ENCODE data around the gene MYL3.

MYL3 gene

GRCh38 chr3:46899151-46900006, 36.1 kb upstream of the MYL3 start:
- DNase-seq: no peak

GRCh38 chr3:46898321-46899150, 35.3 kb upstream of the MYL3 start:
- DNase-seq: no peak

GRCh38 chr3:46897829-46898320, 34.6 kb upstream of the MYL3 start:
- no peak for DNase-seq

DNA sequence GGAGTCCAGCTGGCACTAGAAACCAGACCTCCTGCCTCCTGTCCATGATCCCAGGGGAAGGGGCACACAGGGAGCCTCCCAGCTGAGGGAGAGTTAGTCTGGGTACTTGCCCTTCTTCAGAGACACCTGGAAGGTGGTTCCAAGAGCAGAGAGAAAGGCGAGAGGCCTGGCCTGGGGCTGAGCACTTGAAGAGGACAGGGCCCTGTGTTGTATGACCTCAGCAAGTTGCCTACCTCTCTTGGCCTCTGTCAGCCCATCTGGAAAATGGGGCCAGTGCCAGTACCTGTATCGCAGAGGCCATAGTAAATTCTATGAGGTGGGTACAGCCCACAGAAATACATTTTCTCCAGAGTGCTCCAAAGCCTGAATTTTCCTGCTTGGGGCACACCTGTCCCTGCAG, 33.8 kb upstream of the MYL3 start:
- DNase-seq: no peak

DNA sequence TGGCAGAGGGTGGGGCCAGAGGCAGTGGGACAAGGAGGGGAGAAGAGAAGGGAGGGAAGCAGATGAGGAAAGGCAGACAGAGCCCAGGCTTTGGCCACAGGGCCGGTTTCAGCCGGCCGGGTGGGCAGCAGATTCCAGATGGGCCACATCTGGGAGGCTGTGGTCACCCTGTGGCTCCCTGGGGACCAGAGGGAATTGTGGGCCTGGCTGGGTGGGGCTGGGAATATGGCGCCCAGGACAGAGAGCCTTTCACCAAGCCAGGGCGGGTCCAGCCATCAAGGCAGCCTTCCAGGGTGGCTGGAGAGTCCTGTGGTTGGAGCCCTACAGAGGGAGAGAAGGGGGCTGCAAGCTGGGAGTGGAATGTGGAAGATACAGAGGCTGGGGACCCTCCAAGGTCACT, 33.1 kb upstream of the MYL3 start:
- DNase-seq: no peak

- no peak for DNase-seq
These were observed 32.5 kb upstream of the MYL3 start for GRCh38 chr3:46895761-46896160.

DNA sequence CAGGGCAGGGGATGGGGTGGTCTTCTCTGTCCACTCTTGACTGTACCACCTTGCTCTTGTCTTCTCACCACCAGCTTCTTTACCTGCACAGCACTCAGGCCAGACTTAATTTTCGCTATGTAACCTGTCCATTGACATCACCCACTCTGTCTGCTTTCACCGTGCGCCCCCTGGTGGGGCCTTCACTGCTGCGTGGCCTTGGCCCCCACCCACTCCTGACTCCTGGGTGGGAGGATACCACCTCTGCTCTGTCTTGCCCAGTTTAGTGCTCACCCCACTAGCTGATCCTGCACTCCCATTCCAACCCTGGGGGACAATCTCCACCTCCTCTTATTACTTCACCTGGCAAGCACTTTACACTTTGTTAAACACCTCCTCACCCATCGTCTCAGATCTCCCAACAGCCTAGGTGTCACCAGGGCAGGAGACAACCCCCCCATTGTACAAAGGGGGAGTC, 32.0 kb upstream of the MYL3 start:
- DNase-seq: peak; percentile 67

- DNase-seq: no peak
These were observed 31.0 kb upstream of the MYL3 start for GRCh38 chr3:46894256-46894655.

- no peak for DNase-seq
These were observed 30.5 kb upstream of the MYL3 start for GRCh38 chr3:46893763-46894162.

DNA sequence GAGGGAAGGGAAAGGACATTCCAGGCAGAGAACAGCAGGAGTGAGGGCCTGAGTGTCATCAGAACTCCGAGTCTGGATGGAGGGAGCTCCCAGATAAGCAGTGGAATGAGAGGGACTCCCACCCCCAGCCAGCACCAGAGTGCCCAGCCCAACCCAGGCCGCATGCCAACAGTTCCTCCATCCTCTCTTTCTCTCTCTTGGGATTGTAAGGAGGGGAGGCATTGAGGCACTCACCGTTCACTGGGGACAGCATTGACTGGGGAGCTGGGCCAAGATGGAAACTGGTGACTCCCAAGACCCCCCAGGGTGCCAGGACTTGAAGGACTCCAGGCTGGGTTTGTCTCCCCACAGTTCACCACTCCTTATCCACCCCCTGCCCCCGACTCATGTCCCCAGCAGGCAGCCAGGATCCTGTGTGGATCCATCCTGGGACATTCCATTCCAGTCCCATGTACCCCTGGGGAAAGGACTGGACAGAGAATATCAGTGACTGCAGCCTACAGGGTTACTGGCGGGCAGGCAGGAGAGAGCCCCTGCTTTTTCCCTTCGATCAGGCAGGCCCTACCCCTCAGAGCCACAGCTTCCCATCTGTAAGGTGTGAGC, 30.0 kb upstream of the MYL3 start:
- DNase-seq: no peak

DNA sequence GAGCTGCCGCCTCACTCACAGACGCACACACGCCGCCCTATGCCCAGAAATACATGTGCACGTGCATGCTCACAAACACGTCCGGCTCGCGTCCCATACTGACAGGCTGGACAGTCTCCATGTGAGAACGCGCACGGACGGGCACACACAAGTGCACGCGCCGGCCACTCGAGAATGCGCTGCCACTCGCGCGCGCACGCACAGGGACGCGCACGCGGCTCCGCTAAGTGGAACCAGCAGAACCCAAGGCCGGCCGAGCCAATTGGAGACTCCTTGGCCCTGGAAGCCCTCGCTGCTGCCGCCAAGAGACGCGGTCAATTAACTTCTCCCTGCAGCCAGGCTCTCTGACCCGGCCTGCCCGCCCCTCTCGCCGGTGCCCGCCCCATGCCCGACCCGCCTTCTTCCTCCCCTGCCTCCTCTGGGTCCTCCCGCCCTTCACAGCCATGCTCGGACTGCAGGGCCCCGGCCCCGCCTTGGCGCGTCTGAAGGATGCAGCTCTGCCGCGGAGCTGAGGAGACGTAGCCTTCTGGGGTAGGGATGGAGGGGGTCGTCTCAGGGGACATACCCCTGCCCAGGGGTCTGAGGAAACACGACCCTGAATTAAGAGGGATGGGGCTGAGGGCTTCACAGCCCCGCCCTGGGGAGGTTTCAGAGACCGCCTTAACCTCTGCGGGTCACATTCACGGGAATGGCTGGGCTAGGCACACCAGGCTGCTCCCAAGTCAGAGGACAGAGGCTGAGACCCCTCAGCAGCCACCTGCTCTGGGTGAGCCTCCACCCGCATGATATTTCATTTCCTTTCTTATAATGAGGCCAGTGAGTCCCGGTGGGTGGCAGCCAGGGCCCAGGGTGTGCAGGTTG, 29.3 kb upstream of the MYL3 start:
- peak; percentile 21 for DNase-seq

DNA sequence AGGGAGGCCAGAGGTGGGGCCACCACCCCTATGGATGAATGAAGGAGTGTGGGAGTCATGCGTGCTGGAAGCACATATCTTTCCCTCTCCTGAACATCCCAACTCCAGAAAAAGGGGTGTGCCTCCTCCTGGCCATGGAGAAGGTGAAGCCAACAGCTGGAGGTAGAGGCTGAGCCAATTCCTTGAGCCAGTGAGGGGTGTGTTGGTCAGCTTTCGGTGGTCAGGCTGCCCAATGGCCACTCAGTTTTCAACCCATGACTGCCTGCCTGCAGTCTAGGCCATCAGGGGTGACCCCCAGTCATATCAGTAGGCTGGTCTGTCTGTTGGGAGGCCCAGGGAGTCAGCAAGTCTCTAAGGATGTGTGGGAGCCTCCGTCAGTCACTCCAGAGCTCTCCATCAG, 27.9 kb upstream of the MYL3 start:
- no peak for DNase-seq

DNA sequence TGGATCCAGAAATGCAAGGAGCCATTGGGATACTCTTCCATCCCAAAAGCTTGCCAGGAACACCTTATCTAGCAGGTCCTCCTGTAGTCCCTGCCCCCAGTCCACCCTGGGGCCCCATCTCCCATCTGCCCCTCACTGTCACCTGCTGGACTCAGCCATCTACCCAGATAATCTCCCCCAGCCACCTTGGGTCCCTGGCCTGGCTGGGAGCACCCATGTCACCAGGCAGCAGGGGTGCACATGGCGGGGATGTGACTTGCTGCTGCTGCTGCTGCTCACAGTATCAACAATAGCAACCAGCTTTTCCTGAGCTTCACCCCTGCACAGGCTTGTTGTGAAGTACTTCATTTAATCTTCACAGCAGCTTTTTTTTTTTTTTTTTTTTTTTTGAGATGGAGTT, 26.9 kb upstream of the MYL3 start:
- peak; percentile 61 for DNase-seq

DNA sequence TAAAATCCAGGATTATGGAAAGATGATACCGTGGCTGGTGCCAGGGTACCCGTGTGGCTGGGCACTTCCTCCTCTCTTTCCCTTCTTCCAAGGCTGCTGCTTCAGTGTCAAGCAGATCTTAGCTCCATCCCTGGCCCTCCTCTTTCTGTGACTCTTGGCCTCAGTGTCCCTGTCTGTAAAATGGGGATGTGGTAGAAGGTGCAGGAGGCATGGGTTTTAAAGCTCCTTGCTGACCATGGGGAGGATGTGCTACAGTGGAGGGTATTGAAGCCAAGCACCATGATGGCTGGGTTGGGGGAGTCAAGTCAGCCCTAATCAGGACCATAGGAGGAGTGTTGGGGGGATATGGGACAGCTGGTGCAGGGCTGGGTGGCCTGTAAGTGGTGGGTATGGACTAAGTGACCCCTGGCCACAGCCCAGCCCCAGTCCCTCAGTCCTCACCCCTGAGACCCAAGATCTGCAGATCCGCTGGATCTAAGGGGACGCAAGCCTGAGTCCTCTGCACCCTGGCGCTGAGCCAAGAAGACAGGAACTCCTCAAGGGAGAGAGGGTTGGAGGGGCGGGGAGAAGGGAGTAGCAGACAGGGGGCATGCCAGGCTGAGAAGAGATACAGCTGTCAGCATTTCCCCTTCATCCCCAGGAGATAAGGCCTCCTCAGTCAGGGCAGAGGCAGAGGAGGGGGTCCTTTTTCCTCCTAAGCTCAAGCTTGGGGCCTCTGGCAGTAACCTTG, 26.3 kb upstream of the MYL3 start:
- peak; percentile 92 for DNase-seq

GRCh38 chr3:46888705-46889104, 25.5 kb upstream of the MYL3 start:
- no peak for DNase-seq

DNA sequence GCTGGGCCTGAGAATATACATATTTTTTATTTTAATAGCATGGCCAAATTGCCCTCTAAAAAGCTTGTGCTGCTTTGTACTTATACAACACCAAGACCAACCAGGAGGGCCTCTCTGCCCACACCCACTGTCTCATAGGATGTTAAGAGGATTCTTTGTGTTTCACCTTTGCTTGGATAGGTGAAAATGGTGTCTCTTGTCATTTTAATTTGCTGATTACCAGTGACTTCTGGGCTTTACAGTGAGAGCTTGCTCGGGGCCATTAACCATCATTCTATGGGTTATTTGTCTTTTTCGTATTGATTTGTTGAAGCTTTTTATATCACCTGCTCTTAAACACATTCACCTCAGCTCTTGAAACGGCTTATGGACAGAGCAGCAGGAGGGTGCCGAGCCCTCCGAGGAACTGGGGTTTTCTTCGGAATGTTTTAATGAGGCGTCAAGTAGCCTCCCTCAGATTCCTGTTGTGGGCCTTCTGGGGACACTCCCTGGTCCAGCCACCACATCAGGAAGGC, 24.8 kb upstream of the MYL3 start:
- DNase-seq: no peak

GRCh38 chr3:46885612-46886011, 22.4 kb upstream of the MYL3 start:
- DNase-seq: no peak

- no peak for DNase-seq
These were observed 21.7 kb upstream of the MYL3 start for GRCh38 chr3:46884929-46885328.

DNA sequence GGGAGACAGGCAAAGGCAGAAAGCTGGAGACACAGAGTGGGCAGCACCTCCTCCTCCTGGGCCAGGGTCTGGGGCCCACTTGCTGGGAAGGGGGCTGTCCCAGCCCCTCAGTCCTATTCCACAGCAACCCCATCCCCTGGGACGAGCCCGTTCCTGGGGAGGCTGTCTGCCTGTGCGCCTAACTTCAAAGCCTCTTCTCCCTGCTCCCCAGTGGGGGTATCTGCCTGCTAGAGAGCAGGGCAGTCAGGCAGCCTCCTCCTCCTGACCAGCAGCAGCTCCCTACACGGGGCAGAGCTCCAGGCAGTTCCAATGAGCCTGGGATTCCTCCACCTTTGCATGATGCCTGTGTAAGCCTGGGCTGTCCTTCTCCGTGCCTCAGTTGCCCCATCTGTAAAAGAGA, 21.2 kb upstream of the MYL3 start:
- DNase-seq: no peak

DNA sequence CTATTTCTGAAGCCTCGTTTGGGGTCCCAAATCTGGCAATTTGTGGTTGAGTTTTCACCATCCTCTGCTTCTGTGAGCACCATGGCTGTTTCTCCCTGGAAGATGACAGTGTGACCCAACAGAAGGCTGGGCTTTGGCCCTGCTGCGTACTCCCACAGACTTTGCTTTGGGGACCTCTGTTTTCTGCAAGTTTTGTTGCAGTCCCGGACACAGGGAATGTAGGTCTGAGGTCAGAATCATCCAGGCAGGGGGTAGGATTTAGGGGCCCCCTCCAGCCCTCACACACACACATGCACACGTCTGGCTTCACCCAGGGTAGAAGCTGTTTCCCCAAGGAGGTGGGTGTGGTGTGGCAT, 20.6 kb upstream of the MYL3 start:
- no peak for DNase-seq

DNA sequence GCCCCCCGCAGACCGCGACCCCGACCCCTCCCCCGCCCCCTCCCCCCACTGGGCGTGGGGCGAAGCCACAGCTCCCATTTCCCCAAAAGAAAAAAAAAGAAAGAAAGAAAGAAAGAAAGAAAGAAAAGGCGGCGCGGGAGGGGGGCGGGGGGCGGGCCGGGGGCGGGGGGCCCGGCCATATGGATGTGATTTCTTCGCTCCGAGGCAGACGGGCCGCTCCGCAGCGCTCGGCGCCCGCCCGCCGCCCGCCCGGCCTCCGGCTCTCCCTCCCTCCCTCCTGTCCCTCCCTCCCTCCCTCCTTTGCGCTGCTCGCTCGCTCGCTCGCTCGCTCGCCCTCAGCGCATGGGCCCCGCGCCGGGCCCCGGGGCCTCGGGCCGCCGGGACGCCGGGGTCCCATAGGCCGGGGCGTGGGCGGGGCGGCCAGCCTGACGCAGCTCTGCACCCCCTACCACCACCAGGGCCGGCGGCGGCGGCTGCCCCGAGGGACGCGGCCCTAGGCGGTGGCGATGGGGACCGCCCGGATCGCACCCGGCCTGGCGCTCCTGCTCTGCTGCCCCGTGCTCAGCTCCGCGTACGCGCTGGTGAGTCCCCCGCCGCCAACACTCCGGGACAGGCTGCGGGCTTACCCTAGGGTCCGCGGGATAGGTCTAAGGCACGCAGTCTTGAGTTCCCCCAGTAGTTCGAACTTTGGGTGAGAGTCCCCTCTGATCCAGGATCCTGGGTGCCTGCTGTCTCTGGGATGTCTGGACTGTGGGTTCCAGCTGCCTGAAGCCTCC, 20.0 kb upstream of the MYL3 start:
- peak; percentile 28 for DNase-seq
